ENCODE data around the gene GDF9. TPM values are rescaled to one million over a fixed set of nuclear protein-coding genes. Genes with fewer than 3 reads are reported as not detected.

The GDF9 gene
- total RNA-seq, 1 experiment from 2014 or later = 0.49 TPM

GRCh38 chr5:132815454-132815853 lies 50.8 kb downstream of the GDF9 start:
- H3K4me2 ChIP-seq (ENCODE audit: low read length) = no peak overlapping the region
- no peak overlapping the region for H3K27ac ChIP-seq (ENCODE audit: low read depth, low read length)
- no peaks in the 10 kb centered on the region for H3K9me3 ChIP-seq (ENCODE audit: control insufficient read depth in 1 of 2, insufficient read depth in 1 of 2, low read depth in 1 of 2, low read length in 2 of 2)
- POLR2A ChIA-PET = interaction anchor here (0.6 kb wide), 1 partner anchor 17 kb away, joined by 3 read pairs; no protein-coding TSS in a partner anchor
- RAD21 ChIA-PET (ENCODE audit: low non-redundant PET in 1 of 2, low total read pairs in 2 of 2, uncharacterized antibody in 2 of 2, unreplicated experiment in 2 of 2) = no interaction called here
- H3K4me3 ChIP-seq (replicated peaks in 1 of 2; ENCODE audit: low read depth in 1 of 2, low read length in 2 of 2) = no peak overlapping the region
- H3K27me3 ChIP-seq (ENCODE audit: insufficient read depth, low read length) = no peaks in the 10 kb centered on the region
- no peaks in the 10 kb centered on the region for H4K20me1 ChIP-seq (ENCODE audit: insufficient read depth)
- no peak overlapping the region for H3K9ac ChIP-seq (ENCODE audit: low read length)
- BruUV-seq (replicated peaks) = no TSS peak
- intact Hi-C loops (cut with micrococcal nuclease) = no loop called here
- H3K36me3 ChIP-seq (ENCODE audit: control insufficient read depth in 1 of 2, insufficient read depth in 2 of 2, low read length in 2 of 2) = no peaks in the 10 kb centered on the region
- no peak for DNase-seq (ENCODE audit: low read depth, low spot score)
- no peak overlapping the region for H2AFZ ChIP-seq (ENCODE audit: low read depth, low read length, poor library complexity, severe bottlenecking)
- H3K79me2 ChIP-seq (ENCODE audit: insufficient read depth, low read length) = no peaks in the 10 kb centered on the region
- peaks cover 0 to 14% of the 10 kb centered on the region in 2 experiments; a peak in 3 of 4 replicates for H3K4me1 ChIP-seq (ENCODE audit: control insufficient read depth in 1 of 2, insufficient read depth in 2 of 2, low read length in 2 of 2)
- no peaks in the 10 kb centered on the region for H3K9me2 ChIP-seq (ENCODE audit: insufficient read depth)
- CTCF ChIA-PET = interaction anchor here (1.0 to 1.5 kb wide), 3 partner anchors 8 to 289 kb away, joined by 3 to 6 read pairs (median 4); no protein-coding TSS in a partner anchor
- TF ChIP-seq POLR2A (IDR thresholded peaks at IDR 0.05; ENCODE audit: borderline replicate concordance, extremely low read depth, insufficient read depth, insufficient read length) (no peak), FOSL1 (IDR thresholded peaks at IDR 0.05; ENCODE audit: low read depth) (no peak), POLR2AphosphoS5 (IDR thresholded peaks at IDR 0.05; ENCODE audit: low read depth, low read length) (no peak), CEBPB (IDR thresholded peaks at IDR 0.05; ENCODE audit: low read depth) (no peak), TCF7L2 (IDR thresholded peaks at IDR 0.05; ENCODE audit: borderline replicate concordance, extremely low read depth, insufficient read depth, insufficient read length) (no peak), RAD21 (IDR thresholded peaks at IDR 0.05; ENCODE audit: low read depth) (no peak)
- ATAC-seq = no peak

GRCh38 chr5:132814503-132815294 lies 51.6 kb downstream of the GDF9 start:
- H2AFZ ChIP-seq (ENCODE audit: low read depth, low read length, poor library complexity, severe bottlenecking) = no peak overlapping the region
- intact Hi-C loops (cut with micrococcal nuclease) = no loop called here
- BruUV-seq (replicated peaks) = no TSS peak
- peaks cover 0 to 8% of the 10 kb centered on the region in 2 experiments; a peak in 3 of 4 replicates for H3K4me1 ChIP-seq (ENCODE audit: control insufficient read depth in 1 of 2, insufficient read depth in 2 of 2, low read length in 2 of 2)
- no peaks in the 10 kb centered on the region for H3K27me3 ChIP-seq (ENCODE audit: insufficient read depth, low read length)
- H3K4me3 ChIP-seq (replicated peaks in 1 of 2; ENCODE audit: low read depth in 1 of 2, low read length in 2 of 2) = no peak overlapping the region
- H3K27ac ChIP-seq (ENCODE audit: low read depth, low read length) = no peak overlapping the region
- ATAC-seq = no peak
- no peaks in the 10 kb centered on the region for H3K9me2 ChIP-seq (ENCODE audit: insufficient read depth)
- DNase-seq (ENCODE audit: low read depth, low spot score) = no peak
- no peak overlapping the region for H3K9ac ChIP-seq (ENCODE audit: low read length)
- CTCF ChIA-PET = interaction anchor here (1.0 to 1.5 kb wide), 3 partner anchors 8 to 288 kb away, joined by 3 to 6 read pairs (median 4); no protein-coding TSS in a partner anchor
- no peaks in the 10 kb centered on the region for H3K9me3 ChIP-seq (ENCODE audit: control insufficient read depth in 1 of 2, insufficient read depth in 1 of 2, low read depth in 1 of 2, low read length in 2 of 2)
- POLR2A ChIA-PET = interaction anchor here (0.6 kb wide), 1 partner anchor 17 kb away, joined by 3 read pairs; no protein-coding TSS in a partner anchor
- no peaks in the 10 kb centered on the region for H3K79me2 ChIP-seq (ENCODE audit: insufficient read depth, low read length)
- H3K4me2 ChIP-seq (ENCODE audit: low read length) = no peak overlapping the region
- RAD21 ChIA-PET (ENCODE audit: low non-redundant PET in 1 of 2, low total read pairs in 2 of 2, uncharacterized antibody in 2 of 2, unreplicated experiment in 2 of 2) = no interaction called here
- H3K36me3 ChIP-seq (ENCODE audit: control insufficient read depth in 1 of 2, insufficient read depth in 2 of 2, low read length in 2 of 2) = no peaks in the 10 kb centered on the region
- no peaks in the 10 kb centered on the region for H4K20me1 ChIP-seq (ENCODE audit: insufficient read depth)
- TF ChIP-seq CBX3 (IDR thresholded peaks at IDR 0.05; ENCODE audit: low read depth) (no peak), ATF3 (IDR thresholded peaks at IDR 0.05) (no peak), CTCF (IDR thresholded peaks at IDR 0.05 in 2 of 3, conservative IDR thresholded peaks at IDR 0.05 in 1 of 3; ENCODE audit: borderline replicate concordance in 1 of 3, insufficient read depth in 1 of 3, low read depth in 2 of 3, low read length in 2 of 3) (no peak), POLR2AphosphoS5 (IDR thresholded peaks at IDR 0.05; ENCODE audit: low read depth, low read length) (no peak), EZH2phosphoT487 (IDR thresholded peaks at IDR 0.05; ENCODE audit: borderline replicate concordance) (no peak), ZNF274 (IDR thresholded peaks at IDR 0.05; ENCODE audit: low read depth, low read length) (no peak), POLR2A (IDR thresholded peaks at IDR 0.05; ENCODE audit: borderline replicate concordance, extremely low read depth, insufficient read depth, insufficient read length) (no peak), FOSL1 (IDR thresholded peaks at IDR 0.05; ENCODE audit: low read depth) (no peak), EZH2 (IDR thresholded peaks at IDR 0.05) (no peak), JUND (IDR thresholded peaks at IDR 0.05) (no peak)

All from HCT116 (cell line).